M059J (cell line): ENCODE data around the gene CHN1. TPM values are rescaled to one million over a fixed set of nuclear protein-coding genes. Genes with fewer than 3 reads are reported as not detected.

ENCODE experiments used
- DNase-seq: peaks from one replicate; pipeline ENCODE4 v3.0.0-alpha.2; 2012; ENCODE audit warnings: low read depth
- total RNA-seq: library from RNA; depleted of rRNA; stranded (reverse); fragments of >200 nt; shearing (Covaris generic); gene quantifications from 2 replicates; pipeline ENCODE4 v1.2.3, GENCODE V29; 2014

Gene CHN1
- total RNA-seq, 1 experiment from 2014 or later, result 11.0 TPM

DNA sequence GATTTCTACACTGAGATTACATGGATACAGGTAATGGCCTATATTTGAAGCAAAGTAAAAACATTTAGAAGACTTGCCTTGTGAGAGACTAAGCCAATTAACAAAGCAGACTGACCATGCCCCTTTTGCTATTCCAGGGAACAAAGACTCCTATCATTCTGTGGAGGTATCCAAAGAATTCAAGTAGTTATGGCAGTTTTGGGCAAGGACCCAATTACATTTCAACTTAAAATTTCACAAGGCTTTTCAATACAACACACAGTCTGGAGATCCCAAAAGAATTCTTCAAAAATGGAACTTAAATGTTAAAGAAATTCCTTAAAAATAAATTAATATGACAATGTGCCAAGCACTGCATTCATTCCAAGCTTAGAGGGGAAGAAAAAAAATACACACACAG, 131.7 kb downstream of the CHN1 start:
- no peak for DNase-seq

DNA sequence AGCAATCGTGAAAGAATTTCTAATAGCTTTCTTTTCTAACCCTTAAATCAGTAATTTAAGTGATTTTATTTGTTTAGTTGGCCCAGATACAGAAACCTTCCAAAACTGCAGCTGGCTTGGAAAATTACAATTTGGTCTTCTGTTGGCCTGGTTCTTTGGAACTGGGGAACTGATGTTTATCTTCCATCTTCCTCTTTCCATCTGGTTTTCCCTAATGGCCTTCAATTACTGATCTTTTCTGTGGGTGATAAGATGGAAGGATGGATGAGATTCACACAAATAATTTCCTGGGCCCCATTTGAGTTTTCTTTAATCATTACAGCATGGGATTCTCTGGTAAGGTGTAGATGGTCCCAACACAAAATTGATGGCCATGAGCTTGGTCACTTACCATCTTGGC, 134.4 kb downstream of the CHN1 start:
- DNase-seq, result no peak

DNA sequence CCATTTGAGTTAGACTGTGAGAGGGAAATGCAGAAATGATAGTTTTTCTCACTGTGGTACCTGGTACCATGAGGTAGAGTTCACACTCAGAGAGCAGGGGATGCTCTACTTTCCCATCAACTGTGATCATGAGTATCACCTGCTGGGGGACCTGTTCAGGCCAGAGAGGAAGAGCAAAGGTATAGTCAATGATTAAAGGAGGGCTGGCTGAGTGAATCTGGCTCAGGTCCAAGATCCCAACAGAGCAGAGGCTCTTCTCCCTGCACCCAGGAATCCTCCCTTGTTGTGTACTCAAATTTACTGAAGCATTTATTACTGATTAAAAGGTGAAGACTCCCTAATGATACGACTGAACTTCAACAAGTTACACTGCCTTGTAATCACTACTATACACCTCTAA, 136.3 kb downstream of the CHN1 start:
- no peak for DNase-seq

DNA sequence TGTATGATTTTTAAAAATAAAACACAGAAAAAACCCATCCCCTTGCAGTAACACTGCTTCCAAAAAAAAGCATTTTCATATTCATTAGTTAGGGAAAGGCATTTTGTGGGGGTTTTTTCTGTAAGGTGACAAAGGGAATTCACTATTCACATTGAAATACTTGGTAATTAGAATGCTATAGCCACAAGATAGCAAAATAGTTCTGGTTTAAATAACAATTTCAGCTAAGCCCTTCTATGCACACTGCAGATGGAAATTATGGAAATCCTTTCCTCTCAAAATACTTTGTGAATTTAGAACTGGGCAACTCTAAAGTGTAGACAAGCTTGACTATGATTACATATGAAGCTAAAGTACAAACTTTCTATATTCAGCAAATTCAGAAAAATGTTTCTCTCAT, 138.8 kb downstream of the CHN1 start:
- no peak for DNase-seq

DNA sequence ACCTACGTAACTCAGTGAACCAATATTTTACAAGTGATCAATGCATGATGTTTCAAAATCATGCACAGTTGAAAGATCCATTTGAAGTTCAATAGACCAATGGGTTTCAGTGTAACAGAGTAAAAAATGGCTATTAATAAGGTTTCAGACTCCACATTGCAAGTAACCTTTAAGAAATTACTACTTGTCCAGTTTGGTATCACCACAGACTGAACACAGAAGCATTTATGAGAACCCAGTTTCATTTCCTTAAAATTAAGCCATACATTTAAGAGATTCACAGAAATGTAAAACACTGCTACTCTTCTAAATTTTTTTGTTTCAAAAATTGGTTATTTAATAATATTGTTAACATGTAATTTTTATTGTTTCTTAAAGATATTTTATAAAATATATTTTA, 142.0 kb downstream of the CHN1 start:
- DNase-seq, result no peak

DNA sequence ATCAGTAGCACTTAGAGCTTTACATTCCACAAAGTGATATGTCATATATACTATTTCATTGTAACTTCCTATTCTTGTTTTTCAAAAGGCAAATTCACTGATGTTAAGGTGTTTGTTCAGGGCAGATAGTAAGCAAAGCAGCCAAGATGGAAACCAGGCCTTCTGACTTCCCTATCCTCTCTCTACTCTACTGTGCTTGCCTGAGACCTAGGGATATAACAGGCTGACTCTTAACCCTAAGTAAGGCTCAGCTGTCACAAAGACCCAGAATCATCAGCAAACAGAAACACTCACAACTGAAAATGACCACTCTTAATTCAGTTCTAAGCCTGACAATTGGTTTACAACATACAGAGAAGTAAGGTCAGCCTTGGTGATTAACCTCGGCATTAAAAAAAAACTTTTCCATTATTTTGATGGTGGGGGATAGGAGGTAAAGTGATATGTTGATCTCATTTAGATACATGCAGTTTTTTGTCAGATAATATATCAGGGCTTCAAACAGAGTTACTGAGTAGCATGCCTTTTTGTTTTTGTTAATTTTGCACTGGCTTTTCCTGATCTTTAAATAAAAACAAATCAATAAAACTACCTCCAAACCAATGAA, 145.5 kb downstream of the CHN1 start:
- DNase-seq, result no peak

DNA sequence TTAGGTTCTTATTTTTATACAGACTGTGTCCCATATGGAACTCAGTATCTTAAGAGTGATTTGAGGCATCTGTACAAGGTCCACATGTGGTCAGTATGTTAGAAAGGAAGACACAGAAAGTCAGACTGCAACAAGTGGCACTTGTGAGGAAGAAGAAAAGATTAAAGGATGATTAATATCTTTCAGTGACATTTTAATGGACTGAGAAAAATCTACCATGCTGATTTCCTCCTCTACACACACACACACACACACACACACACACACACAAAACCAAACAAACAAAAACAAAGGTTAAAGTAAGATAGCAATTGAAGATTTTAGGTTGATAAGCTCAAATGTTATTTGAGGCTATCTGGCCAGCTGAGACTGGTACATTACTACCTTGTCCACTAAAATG, 146.4 kb downstream of the CHN1 start:
- no peak for DNase-seq

DNA sequence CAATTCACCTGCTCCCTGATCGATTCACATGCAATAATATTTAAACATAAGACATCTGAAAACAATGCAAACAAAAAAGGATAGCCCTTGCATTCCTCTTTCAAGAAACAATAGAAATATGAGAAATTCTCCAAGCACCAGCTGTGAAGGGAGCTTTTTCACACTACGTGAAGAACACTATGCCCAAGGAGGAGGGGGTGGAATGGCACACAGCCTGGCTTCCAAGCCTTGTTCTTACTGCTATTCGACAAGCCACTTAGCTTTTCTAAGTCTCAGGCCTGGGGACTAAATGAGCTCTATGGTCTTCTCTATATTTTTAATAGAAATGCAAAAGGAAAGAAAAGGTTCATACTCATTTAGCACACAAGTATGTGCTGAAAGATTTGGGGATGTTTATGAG, 148.7 kb downstream of the CHN1 start:
- DNase-seq, result no peak

DNA sequence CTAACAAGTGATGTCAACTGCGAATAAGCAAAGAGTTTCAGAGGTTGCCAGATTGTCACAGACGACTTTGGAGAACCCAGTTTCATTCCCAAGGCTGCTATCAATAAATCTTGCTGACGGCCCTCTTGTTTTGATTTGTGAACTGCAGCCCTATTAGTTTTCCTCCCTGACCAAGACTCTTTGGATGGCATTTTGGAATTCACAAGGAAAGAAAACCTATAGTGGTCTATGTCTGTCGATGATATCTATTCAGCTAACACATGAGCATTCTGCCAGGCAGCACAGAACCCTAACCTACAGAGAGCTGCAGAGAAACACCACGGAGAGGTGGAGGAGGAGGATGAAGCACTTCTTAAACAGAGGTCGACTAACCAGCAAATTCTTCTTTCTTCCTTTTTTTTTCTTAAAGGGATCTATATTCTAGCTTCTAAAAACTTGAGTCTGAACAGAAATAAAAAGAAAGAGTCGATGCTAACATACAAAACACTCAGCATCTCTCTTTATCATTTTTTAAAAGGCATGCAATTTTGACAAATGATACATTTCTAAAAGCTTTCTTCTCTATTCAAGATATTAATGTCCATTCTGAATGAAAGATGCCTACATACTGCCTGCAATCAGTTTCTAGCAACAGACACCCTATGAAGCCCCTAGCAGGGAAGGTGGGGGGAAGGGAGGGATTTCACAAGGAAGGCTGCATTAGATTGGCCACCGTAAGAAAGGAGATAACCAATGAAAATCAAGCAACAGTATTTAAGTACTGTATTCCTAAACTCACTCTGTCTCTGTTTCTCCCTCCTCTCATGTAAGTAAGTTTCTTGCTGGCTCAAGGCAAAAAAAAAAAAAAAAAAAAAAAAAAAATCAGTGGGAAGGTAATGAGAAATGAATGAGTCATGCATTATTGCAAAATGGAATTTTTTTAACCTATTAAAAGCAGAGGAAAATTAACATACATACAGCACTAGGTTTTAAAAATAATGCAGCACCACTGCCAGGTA, 157.9 kb downstream of the CHN1 start:
- peak; percentile 69 for DNase-seq

DNA sequence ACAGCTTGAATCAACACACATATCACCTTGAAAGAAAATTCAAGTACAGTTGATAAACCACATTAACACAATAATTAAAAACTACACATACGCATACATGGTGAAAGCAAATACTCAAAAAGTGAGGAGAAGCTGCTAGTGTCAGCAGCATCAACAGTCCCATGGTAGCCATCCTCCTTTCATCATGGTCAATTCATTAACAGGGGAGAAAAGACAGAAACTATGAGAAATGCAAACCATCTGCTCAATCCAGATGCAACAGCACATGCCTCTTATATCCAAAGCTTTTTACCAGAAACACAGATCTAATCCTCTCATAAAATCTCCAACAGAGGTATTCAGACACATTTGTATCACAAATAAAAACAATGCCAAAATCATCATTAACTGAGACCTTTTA, 159.0 kb downstream of the CHN1 start:
- DNase-seq, result no peak

DNA sequence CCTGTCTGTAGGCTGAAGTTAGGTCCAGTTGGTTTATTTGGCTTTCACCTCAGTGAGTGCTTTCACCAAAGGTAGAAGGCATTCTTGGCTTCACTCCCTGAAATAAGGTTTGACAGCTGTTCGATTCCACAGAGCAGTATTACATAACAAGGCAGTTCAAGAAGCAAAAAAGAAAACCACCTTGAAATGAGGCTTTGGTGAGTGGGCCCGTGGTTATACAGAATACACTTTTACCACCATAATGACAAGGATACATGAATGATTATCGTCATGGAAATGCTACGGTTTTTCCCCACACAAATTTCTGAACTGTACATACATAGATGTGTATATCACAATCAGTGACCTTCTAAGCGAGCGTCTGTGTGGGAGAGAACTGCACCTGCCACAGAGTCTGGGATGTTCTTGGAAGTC, 160.9 kb downstream of the CHN1 start:
- no peak for DNase-seq

DNA sequence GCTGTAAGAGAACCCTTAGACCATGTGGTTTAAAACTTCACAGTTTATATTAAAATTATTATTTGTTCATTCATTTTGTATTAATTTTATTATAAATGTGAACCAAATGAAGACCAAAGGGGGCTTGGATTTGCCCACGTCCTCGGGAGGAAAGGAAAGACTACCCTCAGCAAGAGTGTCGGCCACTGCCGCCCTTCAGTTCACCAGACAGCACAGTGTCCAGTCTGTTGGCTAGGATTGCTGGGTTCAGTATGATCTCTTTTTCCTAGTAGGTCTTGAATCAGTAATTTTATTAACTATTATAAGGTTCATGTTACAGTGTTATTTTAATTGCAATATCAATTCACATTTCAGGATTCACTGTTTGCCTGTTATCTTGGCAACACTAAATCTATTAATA, 162.7 kb downstream of the CHN1 start:
- no peak for DNase-seq

DNA sequence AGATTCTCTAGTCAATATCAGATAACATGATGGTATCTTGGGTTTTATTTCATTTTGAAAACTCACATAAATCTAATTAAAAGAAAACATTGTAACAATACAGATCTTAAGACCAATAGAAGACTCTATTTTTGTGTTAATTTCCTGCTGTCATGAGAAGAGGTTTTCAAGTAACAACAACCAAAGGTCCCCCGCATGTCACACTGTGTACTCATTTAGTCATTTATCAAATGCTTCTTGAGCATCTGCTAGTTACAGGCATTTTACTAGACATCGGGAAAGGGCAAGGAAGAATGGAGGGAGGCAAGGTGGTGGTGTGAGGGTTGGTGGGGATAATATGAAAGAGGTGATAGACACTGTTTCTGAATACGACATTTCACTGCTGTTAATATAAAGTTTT, 163.2 kb downstream of the CHN1 start:
- DNase-seq, result no peak

DNA sequence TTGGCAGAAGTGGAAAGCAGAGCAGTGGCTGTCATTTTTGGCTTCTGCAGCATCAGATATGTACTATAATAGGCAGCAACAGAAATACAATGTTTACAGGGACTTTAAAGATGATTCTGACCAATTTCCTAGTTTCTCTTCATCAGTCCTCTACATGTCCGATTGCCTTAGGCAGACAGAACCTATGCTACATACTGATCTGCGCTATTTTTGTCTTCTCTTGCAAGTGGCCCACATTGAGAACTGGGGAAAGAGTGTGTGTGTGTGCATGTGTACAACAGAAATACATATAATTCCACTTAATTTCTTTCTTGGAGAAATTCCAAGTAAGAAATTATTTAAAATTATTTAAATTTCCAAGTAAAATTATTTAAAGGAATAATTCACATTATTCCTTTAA, 163.8 kb downstream of the CHN1 start:
- no peak for DNase-seq

DNA sequence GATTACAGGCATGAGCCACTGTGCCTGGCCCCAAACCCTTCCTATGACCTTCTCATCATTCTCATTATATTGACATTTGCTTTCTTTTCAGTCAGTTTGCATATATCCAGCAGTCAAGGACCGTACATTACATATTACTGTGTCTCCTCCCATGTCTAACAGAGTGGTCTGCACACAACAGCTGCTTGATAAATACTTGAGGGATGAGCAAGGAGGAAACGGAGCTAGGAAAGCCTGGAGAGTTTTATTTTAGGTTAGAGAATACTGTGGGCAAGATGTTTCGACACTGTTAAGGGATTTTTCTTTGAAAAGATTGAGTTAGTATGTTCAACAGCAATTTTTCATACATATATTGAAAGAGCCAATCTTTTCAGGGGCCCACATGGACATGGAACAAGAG, 164.7 kb downstream of the CHN1 start:
- no peak for DNase-seq

DNA sequence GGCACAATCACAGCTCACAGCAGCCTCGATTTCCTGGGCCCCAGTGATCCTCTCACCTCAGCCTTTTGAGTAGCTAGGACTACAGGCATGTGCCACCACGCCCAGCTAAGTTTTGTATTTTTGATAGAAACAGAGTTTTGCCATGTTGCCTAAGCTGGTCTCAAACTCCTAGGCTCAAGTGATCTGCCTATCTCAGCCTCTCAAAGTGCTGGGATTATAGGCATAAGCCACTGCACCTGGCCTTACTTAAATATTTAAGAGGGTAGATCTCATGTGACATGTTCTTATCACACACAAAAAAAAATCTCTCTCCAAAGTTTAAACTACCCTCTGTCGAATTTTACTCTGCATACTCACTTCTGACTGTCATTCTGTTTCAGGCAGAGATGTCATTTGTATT, 165.5 kb downstream of the CHN1 start:
- DNase-seq, result no peak

DNA sequence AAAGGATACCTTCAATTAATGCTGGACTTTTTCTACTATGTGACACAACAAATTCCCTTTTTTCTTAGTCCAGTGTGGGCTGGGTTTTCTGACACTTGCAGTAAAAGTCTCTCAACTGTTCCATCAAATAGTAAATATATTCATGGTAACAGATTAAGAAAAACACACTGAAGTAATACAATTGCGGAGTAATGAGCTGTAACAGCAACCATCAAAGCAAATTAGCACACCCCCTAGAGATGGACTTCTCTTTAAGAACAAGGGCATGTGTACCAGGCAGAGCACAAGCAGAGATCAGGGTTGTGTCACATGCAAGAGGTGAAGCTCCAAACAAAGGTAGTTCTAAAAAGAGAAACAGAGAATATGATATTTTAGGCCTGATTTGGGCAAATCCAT, 168.2 kb downstream of the CHN1 start:
- DNase-seq, result no peak

DNA sequence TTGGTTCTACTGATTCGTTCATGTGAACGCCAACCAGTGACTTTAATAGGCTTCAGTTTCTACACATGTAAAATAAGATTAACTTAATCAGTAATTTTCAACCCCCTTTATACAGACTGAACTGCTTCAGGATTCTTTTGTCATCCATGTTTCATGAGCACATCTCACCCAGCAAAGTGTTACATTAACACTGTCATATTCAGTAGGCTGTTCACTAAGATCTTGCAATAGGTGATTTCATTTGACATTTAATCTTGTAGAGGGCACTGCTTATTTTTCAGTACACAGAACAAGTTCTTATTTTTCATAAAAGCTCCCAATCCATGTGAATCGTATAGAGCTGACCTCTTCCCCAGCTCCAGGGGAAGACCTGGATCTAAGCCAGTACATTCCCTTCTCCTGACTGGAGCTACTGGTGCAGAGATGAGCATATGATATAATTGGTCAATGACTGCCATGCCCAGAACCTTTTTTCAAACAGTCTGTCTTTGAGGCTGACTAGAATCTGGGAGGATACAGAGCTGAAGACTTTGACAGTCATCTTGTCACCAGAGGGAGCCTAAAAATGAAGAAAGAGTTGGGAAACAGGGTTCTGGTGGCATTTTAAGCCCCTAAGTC, 168.7 kb downstream of the CHN1 start:
- DNase-seq, result peak; percentile 90

DNA sequence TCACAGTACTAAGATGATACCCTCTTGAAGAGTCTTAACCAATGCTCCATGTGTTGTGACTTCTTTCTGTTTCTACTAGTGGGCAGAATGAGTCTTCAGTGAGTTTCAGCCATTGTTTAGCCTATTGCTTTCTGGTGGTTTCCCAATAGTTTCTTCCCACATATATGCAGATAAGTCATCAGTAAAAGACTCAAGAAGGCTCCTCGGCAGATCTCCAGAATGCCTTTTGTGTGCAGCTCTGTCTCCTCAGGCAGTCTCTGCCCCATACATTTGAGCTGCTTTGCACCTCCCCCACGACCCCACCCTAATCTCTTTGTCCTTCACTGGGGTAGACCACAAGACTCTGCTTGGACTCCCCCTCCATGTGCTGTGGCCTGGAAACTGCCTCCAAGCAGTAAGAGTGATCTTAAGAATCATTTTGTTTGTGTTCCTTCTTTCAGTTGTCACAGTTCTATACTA, 169.4 kb downstream of the CHN1 start:
- DNase-seq, result peak; percentile 87

DNA sequence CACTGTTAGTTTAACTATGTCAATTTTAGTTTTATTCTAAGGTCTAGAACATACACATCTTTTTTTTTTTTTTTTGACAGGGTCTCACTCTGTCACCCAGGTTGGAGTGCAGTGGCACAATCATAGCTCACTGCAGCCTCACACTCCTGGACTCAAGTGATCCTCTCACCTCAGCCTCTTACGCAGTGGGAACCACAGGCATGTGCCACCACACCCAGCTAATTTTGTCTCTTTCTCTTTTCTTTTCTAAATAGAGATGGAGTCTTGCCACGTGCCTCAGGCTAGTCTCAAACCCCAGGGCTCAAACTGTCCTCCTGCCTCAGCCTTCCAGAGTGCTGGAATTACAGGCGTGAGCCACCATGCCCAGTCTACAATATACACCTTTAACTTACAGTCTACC, 171.4 kb downstream of the CHN1 start:
- DNase-seq, result peak; percentile 42

DNA sequence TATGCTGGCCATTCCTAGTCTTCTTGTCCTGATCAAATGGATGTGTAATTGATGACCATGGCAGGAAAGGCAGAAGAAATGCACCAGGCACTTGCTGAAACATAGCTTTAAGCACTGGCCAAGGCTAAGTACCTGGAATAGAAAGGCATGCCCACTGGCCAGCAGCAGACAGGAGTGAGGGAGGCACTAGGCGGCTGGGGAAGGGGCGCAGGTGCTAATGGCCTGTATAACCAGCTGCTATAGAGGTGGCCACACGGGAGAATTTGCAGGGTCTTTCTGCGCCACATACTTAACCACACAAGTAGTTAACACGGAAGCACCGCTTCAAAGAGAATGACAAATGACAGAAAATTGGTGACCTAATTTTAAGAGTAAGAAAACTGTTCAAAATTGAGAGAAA, 174.6 kb downstream of the CHN1 start:
- DNase-seq, result no peak

DNA sequence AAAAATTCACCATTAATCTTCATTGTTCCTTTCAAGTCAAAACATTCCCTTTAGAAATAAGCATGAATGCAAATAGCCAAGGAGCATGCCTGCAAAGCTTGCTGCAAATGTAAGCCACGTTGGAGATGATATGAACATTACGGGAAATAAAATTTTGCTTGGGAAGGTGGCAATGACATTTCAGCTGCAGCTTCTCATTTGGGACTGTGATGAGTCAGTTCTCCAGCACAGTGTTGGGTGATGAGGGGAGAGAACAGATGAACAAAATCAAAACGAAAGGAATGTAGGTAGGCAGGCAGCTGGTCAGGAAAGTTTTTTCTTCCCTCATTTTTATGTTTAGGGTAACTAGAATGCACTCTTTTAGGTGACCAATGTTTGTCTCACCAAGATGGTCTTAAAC, 175.6 kb downstream of the CHN1 start:
- DNase-seq, result no peak
